ENCODE data around the gene PAM16.

The PAM16 gene

DNA sequence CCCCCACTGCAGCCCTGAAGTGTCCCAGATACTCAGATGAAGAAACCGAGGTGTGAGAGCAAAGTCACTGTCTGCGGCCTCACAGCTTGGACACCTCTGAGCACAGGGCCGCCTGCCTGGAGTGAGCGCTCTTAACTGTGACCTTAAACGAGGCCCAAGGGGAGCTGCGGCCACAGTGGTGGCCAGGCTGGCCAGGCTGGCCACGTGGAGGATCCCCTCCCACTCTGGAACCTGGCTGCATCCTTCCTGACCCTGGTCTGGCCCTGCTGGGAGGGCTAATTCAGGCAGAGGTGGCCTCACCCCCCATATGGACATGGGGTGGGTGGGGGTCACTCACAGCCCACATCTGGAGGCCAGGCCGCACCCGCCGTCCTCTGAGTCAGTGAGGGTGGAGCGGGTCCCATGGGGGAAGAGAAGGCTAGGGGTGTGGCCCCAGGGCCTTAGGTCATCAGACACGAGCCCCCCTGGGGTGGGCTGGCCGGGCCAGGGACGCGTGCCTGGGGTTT, 27.1 kb upstream of the PAM16 start:
- Histone ChIP-seq H3K4me2 (no peak overlapping the region; the same call in 1 of the 2 replicates), H3K4me3 (no peak overlapping the region), H3K4me1 (peaks cover 78% of the 10 kb centered on the region), H4K20me1 (peaks cover 99% of the 10 kb centered on the region), H3K27me3 (no peaks in the 10 kb centered on the region), H3K27ac (no peak overlapping the region), H3K9me3 (no peaks in the 10 kb centered on the region), H3K9ac (no peak overlapping the region), H3K36me3 (peaks cover 63% of the 10 kb centered on the region)
- no peak for TF ChIP-seq Cebpa-rat (IDR thresholded peaks at IDR 0.05)

DNA sequence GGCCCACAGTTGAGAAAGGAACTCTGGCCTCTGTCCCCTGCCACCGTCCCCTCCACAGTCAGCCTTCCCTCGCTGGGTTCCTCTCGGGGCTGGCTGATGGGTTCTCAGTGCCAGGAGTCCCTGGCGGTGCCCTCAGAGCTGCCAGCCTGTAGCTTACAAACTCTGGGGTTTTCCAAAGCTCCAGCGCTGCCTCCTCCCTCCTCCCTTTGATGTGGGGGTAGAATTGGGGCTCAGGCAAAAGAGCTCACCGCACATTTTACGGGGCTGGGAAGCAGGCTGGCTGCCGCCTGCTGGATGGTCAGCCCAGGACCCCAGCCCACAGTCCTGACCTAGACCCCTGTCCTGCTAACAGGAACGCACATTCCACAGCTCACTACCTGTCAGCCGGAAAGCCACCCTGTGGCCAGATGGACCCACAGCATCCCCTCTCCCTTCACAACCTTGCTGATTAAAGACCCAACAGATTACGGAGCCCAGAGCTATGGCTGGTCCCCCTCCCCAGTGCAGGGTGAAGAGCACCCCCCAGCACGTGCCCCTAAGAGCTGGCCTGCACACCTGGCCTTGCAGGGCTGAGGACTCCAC, 26.5 kb upstream of the PAM16 start:
- no peak for TF ChIP-seq Cebpa-rat (IDR thresholded peaks at IDR 0.05)
- Histone ChIP-seq H3K27ac (0 out of 2 replicates have a peak overlapping the region, but pooled peaks have one; percentile 9), H3K27me3 (no peaks in the 10 kb centered on the region), H3K36me3 (peaks cover 58% of the 10 kb centered on the region), H3K4me1 (peaks cover 78% of the 10 kb centered on the region), H3K9ac (no peak overlapping the region), H3K9me3 (no peaks in the 10 kb centered on the region), H3K4me2 (no peak overlapping the region; the same call in 1 of the 2 replicates), H4K20me1 (peaks cover 99% of the 10 kb centered on the region), H3K4me3 (no peak overlapping the region)

DNA sequence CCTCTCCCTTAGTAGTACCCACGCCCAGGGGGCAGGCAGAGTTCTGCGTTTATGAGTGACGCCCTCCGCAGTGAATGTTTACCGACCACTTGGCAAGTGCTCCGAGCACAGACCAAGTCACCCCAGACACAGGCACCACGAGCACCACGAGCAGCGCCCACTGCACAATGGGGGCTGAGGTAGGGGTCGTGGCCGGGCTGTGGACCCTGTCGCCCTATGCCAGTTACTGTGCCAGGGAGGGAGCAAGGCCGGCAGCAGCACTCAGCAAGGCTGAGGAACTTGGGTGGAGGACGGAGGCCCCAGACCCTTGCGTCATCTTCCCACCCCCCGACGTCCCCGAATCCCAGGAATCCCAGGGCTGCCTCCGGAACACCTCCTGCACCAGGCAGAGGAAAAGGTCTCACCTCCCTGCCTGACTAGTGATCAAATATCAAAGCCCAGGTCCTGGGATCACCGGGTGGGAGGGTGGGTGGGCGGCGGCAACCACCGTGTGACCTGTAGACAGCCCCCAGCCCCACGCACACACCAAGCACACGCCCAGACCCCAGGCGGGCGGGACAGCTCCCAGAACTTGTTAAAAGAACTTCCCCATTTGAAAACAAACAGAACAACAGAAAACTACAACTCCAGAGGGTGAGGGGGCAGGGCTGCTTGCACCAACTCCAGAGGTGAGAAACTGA, 25.9 kb upstream of the PAM16 start:
- Histone ChIP-seq H3K36me3 (peaks cover 51% of the 10 kb centered on the region), H3K4me2 (no peak overlapping the region; the same call in 1 of the 2 replicates), H3K4me1 (peaks cover 81% of the 10 kb centered on the region), H3K4me3 (no peak overlapping the region), H4K20me1 (peaks cover 99% of the 10 kb centered on the region), H3K9ac (no peak overlapping the region), H3K27me3 (no peaks in the 10 kb centered on the region), H3K9me3 (no peaks in the 10 kb centered on the region), H3K27ac (0 out of 2 replicates have a peak overlapping the region, but pooled peaks have one; percentile 9)
- TF ChIP-seq Cebpa-rat (IDR thresholded peaks at IDR 0.05) = no peak

GRCh38 chr16:4376126-4376892, 25.2 kb upstream of the PAM16 start:
- Histone ChIP-seq H3K9me3 (no peaks in the 10 kb centered on the region), H3K4me1 (peaks cover 85% of the 10 kb centered on the region), H3K4me3 (no peak overlapping the region), H3K27me3 (no peaks in the 10 kb centered on the region), H3K36me3 (peaks cover 44% of the 10 kb centered on the region), H4K20me1 (peaks cover 99% of the 10 kb centered on the region), H3K9ac (peak overlapping the region; percentile 8; the same call in 1 of the 2 replicates), H3K27ac (no peak overlapping the region), H3K4me2 (peak overlapping the region; percentile 45)
- no peak for TF ChIP-seq Cebpa-rat (IDR thresholded peaks at IDR 0.05)

GRCh38 chr16:4375717-4376116, 24.6 kb upstream of the PAM16 start:
- Histone ChIP-seq H3K9ac (peak overlapping the region; percentile 8; the same call in 1 of the 2 replicates), H3K4me1 (peaks cover 91% of the 10 kb centered on the region), H4K20me1 (peaks cover 99% of the 10 kb centered on the region), H3K4me3 (no peak overlapping the region), H3K27me3 (no peaks in the 10 kb centered on the region), H3K4me2 (peak overlapping the region; percentile 45), H3K9me3 (no peaks in the 10 kb centered on the region), H3K36me3 (peaks cover 38% of the 10 kb centered on the region; the same call in 1 of the 2 replicates), H3K27ac (no peak overlapping the region)
- no peak for TF ChIP-seq Cebpa-rat (IDR thresholded peaks at IDR 0.05)

DNA sequence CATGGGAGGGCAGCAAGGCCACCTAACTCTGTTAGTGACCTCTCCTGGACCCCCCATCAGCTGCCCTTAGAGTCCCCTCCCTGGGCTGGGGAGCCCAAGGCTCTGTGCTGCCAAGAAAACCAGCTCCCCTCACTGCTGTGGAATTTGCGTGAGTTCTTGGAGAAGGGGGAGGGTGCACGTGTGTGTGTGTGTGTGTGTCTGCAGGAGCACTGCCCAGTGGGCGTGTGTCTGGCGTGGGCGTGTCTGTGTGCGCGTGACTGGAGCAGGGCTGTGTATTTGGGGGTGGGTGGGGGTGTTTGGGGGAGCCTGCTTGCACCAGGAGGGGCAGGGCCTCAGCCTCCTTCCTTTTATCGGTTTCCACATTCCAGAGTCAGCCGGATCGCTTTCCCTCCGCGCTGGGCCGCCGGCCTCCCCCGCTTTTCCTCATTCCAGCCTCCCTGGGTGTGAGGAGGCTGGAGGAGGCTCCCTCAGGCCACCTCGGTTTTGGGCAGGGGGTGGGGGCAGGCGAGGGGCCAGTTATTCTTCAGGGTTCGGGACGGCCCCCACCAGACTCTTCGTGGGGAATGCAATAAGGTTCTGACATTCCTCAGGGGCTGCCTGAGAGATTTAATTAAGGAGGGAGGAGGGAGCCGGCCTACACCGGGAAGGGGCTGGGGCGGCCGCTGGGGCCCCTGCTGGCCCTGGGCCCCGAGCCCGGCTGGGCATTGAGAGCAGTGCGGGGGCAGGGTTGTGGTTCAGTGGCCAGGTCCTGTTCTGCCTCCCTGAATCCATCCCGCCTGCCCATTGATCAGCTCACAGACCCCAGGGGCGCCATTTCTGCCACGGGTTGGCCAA, 23.0 kb upstream of the PAM16 start:
- Histone ChIP-seq H3K4me2 (peak overlapping the region; percentile 100), H3K27me3 (no peaks in the 10 kb centered on the region), H3K9me3 (no peaks in the 10 kb centered on the region), H3K4me1 (peaks cover 84% of the 10 kb centered on the region), H3K36me3 (peaks cover 30% of the 10 kb centered on the region; the same call in 1 of the 2 replicates), H4K20me1 (peaks cover 99% of the 10 kb centered on the region), H3K9ac (peak overlapping the region; percentile 78; the same call in 1 of the 2 replicates), H3K27ac (peak overlapping the region; percentile 56; the same call in 1 of the 2 replicates), H3K4me3 (peak overlapping the region; percentile 76; the same call in 1 of the 2 replicates)
- no peak for TF ChIP-seq Cebpa-rat (IDR thresholded peaks at IDR 0.05)

GRCh38 chr16:4373356-4373908, 22.3 kb upstream of the PAM16 start:
- TF ChIP-seq Cebpa-rat (IDR thresholded peaks at IDR 0.05) = no peak
- H3K27ac ChIP-seq = peak overlapping the region; percentile 56; the same call in 1 of the 2 replicates
- peak overlapping the region; percentile 78; the same call in 1 of the 2 replicates for H3K9ac ChIP-seq
- H4K20me1 ChIP-seq = peaks cover 99% of the 10 kb centered on the region
- peak overlapping the region; percentile 100 for H3K4me2 ChIP-seq
- peaks cover 29% of the 10 kb centered on the region; the same call in 1 of the 2 replicates for H3K36me3 ChIP-seq
- no peaks in the 10 kb centered on the region for H3K9me3 ChIP-seq
- H3K27me3 ChIP-seq = no peaks in the 10 kb centered on the region
- H3K4me3 ChIP-seq = peak overlapping the region; percentile 76; the same call in 1 of the 2 replicates
- peaks cover 77% of the 10 kb centered on the region for H3K4me1 ChIP-seq

GRCh38 chr16:4372578-4373355, 21.6 kb upstream of the PAM16 start:
- no peaks in the 10 kb centered on the region for H3K9me3 ChIP-seq
- H3K27me3 ChIP-seq = no peaks in the 10 kb centered on the region
- peaks cover 99% of the 10 kb centered on the region for H4K20me1 ChIP-seq
- H3K4me1 ChIP-seq = peaks cover 71% of the 10 kb centered on the region
- H3K27ac ChIP-seq = peak overlapping the region; percentile 62; the same call in 1 of the 2 replicates
- H3K36me3 ChIP-seq = peaks cover 29% of the 10 kb centered on the region; the same call in 1 of the 2 replicates
- no peak for TF ChIP-seq Cebpa-rat (IDR thresholded peaks at IDR 0.05)
- H3K4me2 ChIP-seq = peak overlapping the region; percentile 100
- peak overlapping the region; percentile 76 for H3K4me3 ChIP-seq
- H3K9ac ChIP-seq = peak overlapping the region; percentile 78
